HG02884 (cell line): ENCODE results near the gene KLHL3.

Experiments
- ATAC-seq: cut with Tn5 transposase; IDR thresholded peaks from one replicate; pipeline ENCODE4 v1.9.1; 2021; ENCODE audit warnings: mild to moderate bottlenecking, moderate library complexity; ENCODE audit not compliant: unreplicated experiment

KLHL3 gene

DNA sequence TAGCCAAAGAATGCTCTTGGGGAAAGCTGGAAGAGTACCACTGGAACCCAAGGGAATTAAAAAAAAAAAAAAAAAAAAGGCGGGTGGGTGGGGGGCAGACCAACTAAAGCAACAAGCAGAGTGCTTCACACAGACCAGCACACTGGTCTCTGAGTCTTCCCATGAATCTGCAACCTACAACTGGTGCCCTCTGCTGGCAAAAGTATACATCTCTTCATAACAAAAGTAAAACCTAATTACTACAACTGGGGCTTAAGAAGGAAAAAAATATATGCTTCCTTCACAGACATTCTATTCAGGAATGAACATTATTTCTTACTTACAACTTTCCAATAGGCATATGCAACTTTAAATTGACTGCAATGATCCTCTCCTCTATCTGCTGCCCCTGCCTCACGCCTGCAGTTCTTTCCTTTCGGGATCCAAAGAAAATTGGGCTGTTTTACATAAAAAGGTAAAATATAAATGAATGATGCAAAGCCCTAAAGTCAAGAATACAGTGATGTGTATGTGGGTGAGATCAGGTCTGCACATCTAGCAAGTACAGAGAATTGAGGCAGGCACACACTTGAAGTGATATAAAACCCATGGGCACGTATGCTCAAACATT, 7.2 kb upstream of the KLHL3 start:
- peak; percentile 62 for ATAC-seq

DNA sequence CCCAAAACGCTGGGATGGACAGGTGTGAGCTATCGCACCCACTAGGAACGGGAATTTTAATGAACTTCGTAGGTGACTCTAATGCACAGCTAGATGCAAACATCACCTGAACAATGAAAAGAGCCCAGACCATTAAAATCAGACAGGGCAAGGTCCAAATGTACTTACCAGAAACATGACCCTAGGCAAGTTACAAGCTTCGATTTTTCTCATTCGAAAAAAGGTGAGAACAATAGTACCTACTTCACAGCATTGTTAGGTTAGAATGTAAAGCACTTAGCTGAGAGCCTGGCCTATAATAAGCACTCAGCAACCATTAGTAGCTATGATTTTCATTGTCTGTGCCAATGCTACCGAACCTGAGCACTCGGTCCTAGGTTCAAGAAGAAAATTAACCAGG, 5.8 kb upstream of the KLHL3 start:
- no peak for ATAC-seq

DNA sequence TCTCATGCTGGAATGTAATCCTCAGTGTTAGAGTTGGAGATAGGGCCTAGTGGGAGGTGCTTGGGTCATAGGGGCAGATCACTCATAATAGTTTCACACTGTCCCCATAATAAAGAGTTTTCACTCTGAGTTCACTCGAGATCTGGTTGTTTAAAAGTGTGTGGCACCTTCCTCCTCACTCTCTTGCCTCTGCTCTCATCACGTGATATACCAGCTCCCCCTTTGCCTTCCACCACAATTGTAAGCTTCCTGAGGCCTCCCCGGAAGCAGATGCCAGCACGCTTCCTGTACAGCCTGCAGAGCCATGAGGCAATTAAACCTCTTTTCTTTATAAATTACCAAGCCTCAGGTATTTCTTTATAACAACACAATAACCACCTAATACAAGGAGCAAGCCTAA, 3.8 kb upstream of the KLHL3 start:
- no peak for ATAC-seq

DNA sequence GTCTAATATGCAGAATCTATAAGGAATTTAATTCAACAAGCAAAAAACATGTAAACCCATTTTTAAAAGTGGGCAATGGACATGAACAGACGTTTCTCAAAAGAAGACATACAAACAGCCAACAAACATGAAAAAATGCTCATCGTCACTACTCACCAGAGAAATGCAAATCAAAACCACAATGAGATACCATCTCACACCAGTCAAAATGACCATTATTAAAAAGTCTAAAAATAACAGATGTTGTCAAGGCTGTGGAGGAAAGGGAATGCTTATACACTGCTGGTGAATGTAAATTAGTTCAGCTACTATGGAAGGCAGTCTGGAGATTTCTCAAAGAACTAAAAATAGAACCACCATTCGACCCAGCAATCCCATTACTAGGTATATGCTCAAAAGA, 3.1 kb upstream of the KLHL3 start:
- ATAC-seq: no peak

DNA sequence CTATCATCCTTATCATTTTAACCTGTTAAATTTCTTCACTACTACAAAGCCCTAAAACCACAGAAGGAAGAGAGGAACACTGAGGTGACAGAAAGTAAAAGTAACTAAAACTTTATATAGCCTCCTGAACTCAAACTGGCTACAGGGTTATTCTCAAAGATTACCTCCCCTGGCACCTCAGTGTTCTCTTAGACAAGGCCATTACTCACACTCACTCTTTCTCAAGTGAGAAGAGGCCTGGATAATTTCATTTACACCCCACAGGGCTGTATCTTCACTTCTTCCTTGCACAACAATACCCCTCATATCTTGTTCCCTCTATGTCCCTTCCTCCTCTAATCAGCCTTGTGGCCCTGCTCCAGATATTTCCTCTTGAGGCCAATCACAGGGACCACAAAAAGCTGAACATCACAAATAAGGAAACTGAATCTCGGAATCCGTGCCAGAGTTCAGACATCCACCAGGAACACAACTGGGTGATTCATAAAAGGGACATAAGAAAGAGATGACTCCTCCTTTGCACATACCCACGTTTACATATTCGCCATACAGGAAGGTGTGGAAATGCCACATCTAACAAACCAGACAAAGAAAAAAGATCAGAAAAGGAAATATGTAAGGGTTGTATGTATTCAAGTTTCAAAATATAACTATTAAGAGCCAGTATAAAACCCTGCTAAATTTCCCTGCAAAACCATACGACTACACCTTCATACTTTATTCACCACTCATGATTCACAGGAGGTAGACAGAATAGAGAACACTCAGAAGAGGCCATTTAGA, 1.7 kb upstream of the KLHL3 start:
- ATAC-seq: no peak

DNA sequence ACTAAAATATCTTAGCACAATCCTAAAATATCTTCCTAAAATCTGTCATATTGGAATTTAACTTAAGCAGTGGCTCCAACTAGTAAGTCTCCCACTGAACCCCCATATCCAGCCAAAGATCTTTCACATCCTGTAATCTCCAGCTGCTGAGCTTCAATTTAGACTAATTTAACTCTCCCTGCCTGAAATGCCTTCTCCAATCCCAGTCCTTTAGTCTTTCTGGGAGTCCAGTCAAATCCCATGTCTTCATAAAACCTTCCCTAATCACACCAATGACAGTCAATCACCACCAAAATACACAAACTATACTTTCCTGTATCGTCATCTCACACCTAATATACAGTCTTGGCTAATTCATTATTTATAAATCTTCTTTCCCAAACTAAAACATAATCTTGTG, 607 bp upstream of the KLHL3 start:
- no peak for ATAC-seq

DNA sequence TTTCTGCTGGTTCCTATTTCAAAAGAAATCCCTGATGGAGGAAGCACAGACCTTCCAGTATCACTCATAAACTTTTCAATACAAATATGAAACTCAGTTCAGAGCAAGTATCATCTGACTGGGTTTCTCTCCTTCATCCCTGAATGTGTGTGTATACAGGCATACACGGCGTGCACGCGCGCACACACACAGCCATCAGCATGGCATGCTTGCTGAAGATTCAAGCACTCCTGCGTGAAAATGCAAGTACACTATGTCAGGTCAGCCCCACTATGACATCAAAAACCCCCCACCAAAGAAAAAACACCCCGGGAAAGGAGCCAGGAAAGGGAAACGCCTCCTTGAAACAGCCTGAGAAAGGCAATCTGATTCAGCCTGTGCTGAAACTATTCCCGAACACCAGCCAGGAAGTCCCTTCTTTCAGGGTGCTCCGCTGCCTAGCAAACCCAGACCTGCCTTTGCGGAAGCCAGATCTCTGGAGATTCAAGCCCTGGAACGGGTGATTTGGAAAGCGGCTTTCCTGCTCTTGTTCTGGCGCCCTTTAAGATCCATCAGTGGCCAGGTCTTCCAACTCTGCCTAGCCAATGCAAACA, 831 bp downstream of the KLHL3 start:
- ATAC-seq: peak; percentile 2

DNA sequence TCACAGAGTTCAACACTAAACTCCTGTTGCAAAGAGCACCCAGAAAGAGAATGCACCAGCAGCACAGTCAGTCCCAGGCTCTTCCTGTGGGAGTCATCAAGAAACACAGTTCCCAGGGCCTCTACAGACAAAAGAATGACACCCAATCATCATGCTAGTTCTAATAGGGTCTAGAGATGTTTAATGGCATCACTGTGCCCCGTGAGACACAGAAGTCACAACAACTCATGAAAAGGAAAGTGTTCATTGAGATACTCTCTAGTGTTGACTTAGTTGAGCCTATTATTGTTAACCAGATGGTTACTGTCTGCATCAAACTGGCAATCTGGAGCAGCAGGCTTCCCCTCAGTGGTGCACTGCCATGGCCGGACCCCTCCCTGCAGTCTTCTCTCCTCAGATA, 1.6 kb downstream of the KLHL3 start:
- no peak for ATAC-seq

DNA sequence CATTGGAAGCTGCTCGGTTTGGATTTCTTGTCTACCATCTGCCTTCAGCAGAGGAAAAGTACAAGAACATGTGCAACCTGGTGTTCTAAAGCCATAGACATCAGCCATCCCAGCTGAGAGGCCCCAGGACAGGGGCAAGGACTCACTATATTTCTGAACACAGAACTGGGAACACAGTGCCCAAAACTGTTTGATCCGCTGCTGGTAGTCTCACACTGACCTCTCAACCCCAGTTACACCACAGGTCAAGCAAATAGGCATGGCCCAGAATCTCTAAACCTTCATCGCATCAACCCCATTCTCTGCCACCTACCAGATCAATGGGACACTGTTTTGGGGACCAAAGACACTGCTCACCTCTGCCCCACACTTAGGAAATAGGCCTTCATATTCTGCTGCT, 2.0 kb downstream of the KLHL3 start:
- ATAC-seq: no peak

DNA sequence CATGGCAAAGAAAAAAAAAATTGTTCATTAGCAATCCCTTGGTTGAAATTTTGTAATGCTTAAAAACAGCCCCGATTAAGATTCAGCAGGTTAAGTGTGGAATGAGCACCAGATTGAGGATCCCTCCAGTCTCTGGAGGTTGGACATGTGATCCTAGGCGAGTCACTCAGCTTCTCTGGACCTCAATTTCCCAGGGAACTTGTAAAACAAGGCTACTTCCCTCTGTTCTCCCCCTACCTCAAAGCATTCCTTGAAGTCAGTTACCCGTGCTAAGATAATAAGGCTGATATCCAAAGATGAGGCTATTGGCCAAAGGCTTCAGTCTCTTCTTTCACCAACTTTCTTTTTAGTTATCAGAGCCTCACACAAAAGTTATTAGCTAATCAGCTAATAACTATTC, 2.9 kb downstream of the KLHL3 start:
- ATAC-seq: no peak

DNA sequence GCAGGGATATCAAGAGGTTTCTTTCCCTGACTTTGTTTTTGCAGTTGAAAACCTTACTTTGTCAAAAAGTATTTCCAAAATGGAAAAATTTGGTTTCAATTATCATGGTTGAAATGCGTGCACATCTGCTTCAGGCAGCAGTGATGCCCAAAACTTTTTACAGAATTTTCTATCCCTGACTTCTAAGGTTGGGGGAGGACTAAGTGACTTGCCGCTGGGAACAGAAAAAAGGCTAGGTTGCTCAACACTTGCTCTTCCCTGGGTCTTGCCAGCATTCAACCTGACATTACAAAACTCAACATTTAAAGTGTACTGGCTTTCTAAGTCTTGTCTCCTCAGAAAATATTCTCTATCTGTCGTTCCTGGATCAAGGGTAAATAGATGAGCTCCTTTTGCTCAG, 4.7 kb downstream of the KLHL3 start:
- no peak for ATAC-seq

DNA sequence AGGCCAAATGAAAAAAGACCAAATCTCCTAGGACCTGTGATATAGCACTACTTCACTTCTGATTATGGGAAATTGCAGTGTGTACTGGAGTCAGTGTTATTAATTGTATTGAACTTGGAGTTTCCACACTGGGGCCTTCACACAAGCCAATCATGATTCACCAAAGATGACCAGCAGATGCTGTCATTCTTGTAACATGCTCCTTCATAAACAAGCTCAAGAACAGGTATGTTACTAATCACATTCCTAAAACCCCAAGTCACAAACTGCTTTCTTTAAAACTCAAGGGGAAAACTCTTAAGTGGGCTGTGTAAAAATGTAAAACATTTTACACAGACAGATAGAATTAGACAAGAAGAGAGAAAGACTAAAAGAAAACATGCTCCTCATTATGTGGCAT, 5.6 kb downstream of the KLHL3 start:
- no peak for ATAC-seq

DNA sequence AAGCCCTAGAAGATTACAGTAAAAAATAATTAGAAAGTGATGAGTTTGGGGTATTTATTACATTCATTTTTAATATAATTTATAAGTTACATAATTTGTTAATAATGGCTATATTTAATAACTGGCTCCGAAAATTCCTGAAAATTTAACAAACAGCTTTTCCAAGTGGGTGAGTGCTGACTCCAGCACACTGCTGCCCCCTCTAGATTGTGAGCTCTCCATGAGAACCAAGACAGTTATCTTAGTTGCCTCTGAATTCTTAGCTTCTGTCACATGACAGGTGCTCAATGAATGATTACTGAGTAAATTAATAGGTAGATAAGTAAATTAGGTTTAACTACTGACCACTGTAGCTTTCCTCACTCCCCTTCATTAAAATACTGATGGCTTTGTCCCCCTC, 7.8 kb downstream of the KLHL3 start:
- ATAC-seq: no peak

DNA sequence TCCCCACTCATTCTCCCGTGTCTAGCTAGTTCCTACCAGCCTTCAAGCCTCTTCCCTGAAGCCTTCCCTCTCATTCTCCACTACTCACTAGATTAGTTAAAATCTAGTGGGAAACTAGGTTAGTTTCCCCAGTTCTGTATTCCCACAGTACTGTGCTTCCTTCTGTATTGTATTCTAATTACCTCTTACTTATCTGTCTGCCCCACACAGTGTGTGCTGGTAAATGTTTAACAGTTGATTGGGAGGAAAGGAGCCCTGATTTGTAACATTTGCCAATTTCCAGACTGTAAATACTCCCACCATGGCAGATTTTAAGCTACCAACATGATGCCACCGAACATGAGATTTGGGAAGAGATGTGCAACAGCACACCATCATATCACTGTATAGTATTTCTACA, 8.3 kb downstream of the KLHL3 start:
- ATAC-seq: no peak

DNA sequence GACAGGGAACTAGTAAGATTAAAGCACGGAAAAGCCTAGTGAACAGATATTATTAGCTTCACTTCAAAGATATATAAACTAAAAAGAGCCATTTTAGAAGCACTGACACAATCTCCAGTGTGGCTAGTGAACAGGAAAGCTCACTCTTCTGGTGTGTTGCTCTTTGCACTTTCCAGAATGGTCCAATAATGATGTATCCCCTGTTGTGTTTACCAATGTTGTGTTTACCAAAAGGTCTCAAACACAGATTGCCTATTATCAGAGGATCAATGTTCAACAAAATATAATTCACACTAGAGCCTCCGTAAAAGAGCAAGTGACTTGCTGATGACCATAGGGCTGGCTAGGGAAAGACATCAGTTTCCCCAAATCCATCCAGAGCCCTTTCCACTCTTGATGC, 11.6 kb downstream of the KLHL3 start:
- no peak for ATAC-seq

DNA sequence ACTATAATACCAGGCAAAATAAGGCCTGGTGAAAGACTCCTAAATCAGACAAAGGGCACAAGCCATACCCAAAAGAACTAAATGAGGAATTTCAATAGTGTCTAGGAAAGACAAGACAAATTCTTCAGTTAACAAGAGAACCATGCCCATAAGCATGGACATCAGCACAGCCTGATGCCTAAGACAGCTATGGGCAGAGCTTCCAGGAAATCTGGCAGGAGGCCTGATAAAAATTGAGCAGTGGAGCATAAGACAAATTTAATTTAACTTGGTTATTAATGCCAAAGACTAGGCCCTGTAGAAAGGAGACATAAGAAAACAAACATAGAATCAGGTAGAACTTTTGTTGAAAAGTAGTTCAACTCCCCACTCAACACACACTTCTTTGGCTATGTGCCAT, 17.3 kb downstream of the KLHL3 start:
- no peak for ATAC-seq

DNA sequence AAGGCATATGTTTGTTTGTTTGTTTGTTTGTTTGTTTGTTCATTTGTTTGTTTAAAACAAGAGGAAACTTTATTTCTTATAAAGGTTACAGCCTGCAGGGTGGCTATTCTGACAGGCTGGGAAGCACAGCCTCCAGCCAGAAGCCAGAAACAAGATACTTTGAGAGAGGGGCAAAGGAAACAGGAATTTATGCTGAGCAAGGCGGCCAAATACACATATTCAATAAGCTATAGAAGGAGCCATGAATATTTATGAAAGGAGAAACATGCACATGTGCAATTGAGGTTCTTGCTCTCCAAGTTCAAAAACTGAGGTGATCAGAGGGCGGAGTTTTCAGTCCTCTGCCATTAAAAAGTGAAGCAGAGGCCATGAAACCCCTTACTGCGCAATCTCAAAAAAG, 19.6 kb downstream of the KLHL3 start:
- ATAC-seq: no peak

DNA sequence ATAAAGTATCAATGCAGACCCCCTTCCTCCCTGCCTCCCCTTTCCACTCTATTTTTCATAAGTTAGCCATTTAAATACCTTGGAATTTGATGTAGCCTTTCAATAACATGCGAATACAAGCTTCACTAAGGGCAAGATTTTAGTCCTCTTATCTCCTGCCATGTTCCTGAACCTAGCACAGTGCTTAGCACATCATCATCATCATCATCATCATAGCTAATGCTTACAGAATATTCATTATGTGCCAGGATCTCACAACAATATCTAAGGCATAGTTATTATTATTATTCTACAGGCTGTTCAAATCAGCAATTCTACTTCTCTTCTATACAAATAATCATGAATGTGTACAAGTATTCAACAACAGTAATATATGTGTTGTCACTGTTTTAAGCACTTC, 20.4 kb downstream of the KLHL3 start:
- ATAC-seq: no peak

DNA sequence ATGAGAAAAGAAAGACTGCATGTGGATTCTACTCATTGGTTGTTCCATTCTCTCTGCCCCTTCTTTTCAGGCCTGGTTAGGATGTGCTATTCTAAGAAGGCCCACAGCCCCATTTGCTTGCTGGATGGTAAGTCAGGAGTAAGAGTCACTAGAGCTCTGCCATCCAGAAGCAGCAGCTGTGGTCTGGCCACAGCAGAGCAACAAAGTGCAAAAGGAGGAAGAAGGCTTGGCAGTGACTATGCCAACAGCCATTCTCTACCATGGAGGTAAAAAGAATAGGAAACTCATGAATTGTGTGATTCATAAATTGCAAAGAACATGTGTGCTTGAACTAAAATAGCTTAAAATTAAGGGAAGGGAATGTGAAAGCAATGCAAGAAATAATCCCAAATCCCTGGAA, 20.9 kb downstream of the KLHL3 start:
- ATAC-seq: no peak

DNA sequence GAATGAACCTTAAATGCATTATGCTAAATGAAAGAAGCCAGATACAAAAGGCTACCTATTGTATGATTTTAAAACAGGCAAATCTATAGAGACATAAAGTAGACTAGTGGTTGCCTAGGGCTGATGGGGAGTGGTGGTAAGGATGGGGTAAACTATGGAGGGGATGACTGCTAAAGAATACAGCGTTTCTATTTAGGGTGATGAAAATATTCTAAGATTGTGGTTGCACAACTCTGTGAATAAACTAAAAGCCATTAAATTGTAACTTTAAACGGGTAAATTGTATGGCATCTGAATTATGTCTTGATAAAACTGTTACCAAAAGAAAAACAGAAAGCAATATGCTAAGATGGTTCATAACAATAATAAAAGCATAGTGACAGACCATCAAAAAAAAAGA, 21.4 kb downstream of the KLHL3 start:
- ATAC-seq: no peak

DNA sequence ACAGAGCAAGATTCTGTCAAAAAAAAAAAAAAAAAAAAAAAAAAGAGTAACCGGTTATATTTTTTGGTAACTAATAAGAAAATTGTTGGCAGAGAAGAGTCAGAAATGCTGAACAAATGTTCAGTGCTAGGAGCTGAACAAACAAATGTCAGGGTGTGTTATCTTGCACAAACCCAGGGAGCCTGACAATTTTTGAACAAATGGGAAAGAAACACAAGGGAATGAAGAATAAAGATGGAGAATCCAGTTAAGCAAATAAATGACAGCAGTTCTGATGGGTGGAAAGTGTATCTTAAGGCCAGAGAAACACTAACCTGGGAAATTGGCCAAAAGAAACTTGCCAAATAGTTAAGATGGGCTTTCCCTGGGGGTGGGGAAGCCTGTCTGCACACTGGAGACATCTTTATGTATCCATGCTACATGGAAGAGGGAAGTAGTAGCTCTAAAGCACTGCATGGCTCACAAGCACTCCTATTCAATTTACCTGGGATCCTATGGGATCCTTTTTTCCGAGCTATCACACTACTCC, 23.7 kb downstream of the KLHL3 start:
- no peak for ATAC-seq

DNA sequence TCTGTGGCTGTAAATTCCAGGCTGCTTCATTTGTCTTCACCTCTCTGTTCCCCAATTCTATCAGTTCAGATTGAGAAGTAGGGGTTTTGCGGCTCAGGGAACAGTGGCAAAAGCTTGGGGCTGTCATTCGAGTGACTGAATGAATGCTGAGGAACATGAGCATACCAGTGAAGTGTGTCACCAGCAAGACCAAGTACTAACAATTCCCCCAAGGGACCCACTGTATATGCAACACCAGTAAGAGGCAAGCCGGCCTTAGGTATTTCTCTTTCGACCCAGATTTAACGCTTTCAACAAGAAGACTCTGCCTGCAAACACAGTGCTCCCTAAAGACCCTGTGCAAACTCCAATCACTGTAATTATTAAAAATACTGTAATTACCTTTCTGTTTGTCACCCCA, 25.8 kb downstream of the KLHL3 start:
- ATAC-seq: no peak
